Neuronal stem cell (in vitro differentiated cells): ENCODE measurements around the gene GUCA1A.

Source experiments
- DNase-seq: peaks from one replicate; pipeline ENCODE4 v3.0.0-alpha.2; 2013; ENCODE audit warnings: low spot score
- H2AFZ ChIP-seq: one replicate; pipeline ENCODE4 v1.6.1; 2013; ENCODE audit warnings: mild to moderate bottlenecking, low read length, inconsistent platforms
- H2AK5ac ChIP-seq: 2 replicates; pipeline ENCODE4 v1.6.1; 2013; ENCODE audit warnings: low read depth, mild to moderate bottlenecking, inconsistent platforms, low read length, moderate library complexity, mixed read lengths
- H2BK120ac ChIP-seq: 2 replicates; pipeline ENCODE4 v1.6.1; 2013; ENCODE audit warnings: low read depth, mild to moderate bottlenecking, inconsistent platforms, low read length, moderate library complexity, mixed read lengths
- H2BK12ac ChIP-seq: one replicate; pipeline ENCODE4 v1.6.1; 2013; ENCODE audit warnings: low read length, inconsistent platforms
- H2BK15ac ChIP-seq: 2 replicates; pipeline ENCODE4 v1.6.1; 2013; ENCODE audit warnings: mild to moderate bottlenecking, low read length, inconsistent platforms, mixed read lengths
- H2BK5ac ChIP-seq: one replicate; pipeline ENCODE4 v1.6.1; 2013; ENCODE audit warnings: inconsistent platforms, mild to moderate bottlenecking, low read length, moderate library complexity
- H3K14ac ChIP-seq: one replicate; pipeline ENCODE4 v1.6.1; 2013; ENCODE audit warnings: low read length, inconsistent platforms
- H3K18ac ChIP-seq: 2 replicates; pipeline ENCODE4 v1.6.1; 2013; ENCODE audit warnings: low read length, inconsistent platforms
- H3K23ac ChIP-seq: 2 replicates; pipeline ENCODE4 v1.6.1; 2013; ENCODE audit warnings: low read depth, mild to moderate bottlenecking, mixed read lengths, low read length, inconsistent platforms; ENCODE audit not compliant: poor library complexity
- H3K27ac ChIP-seq: replicated peaks from 3 replicates; pipeline ENCODE4 v1.5.1; 2013; ENCODE audit warnings: low read length, inconsistent platforms
- H3K27me3 ChIP-seq, 3 experiments: 2 replicates each; pipeline ENCODE4 v1.6.1; 2013; ENCODE audit warnings: low read length in 3 of 3, mild to moderate bottlenecking in 2 of 3, inconsistent platforms in 1 of 3, low read depth in 1 of 3, mixed read lengths in 1 of 3, moderate library complexity in 1 of 3; ENCODE audit not compliant: control insufficient read depth in 3 of 3, insufficient read depth in 3 of 3
- H3K36me3 ChIP-seq, 2 donors: replicated peaks in 1 of 2; 2 replicates each; pipeline ENCODE4 v1.6.1; 2013; ENCODE audit warnings: low read length in 2 of 2; ENCODE audit not compliant: control insufficient read depth in 2 of 2, insufficient read depth in 2 of 2
- H3K4ac ChIP-seq: 2 replicates; pipeline ENCODE4 v1.6.1; 2013; ENCODE audit warnings: inconsistent platforms, mild to moderate bottlenecking, low read length, moderate library complexity
- H3K4me1 ChIP-seq, 2 donors: 1 replicate in 1 of 2; 2 replicates in 1 of 2; pipeline ENCODE4 v1.6.1; 2013; ENCODE audit warnings: low read length in 2 of 2, low read depth in 1 of 2; ENCODE audit not compliant: control insufficient read depth in 2 of 2, insufficient read depth in 1 of 2
- H3K4me2 ChIP-seq: one replicate; pipeline ENCODE4 v1.6.1; 2013; ENCODE audit warnings: mild to moderate bottlenecking, low read length, inconsistent platforms; ENCODE audit not compliant: insufficient read depth, poor library complexity, severe bottlenecking
- H3K4me3 ChIP-seq, 2 donors: 2 replicates each; pipeline ENCODE4 v1.5.1; 2013; ENCODE audit warnings: low read length in 2 of 2, mild to moderate bottlenecking in 2 of 2, inconsistent platforms in 1 of 2, moderate library complexity in 1 of 2
- H3K79me1 ChIP-seq: one replicate; pipeline ENCODE4 v1.6.1; 2013; ENCODE audit warnings: low read depth, mild to moderate bottlenecking, inconsistent platforms, low read length, moderate library complexity
- H3K9ac ChIP-seq: one replicate; pipeline ENCODE4 v1.6.1; 2013; ENCODE audit warnings: mild to moderate bottlenecking, low read depth, low read length, inconsistent platforms; ENCODE audit not compliant: poor library complexity
- H3K9me3 ChIP-seq, 2 donors: replicated peaks in 1 of 2; 2 replicates each; pipeline versions ENCODE3 to v1.6.1; 2013; ENCODE audit warnings: low read length in 2 of 2, mild to moderate bottlenecking in 2 of 2, inconsistent platforms in 1 of 2, low read depth in 1 of 2, mixed read lengths in 1 of 2, moderate library complexity in 1 of 2; ENCODE audit not compliant: control insufficient read depth in 2 of 2, insufficient read depth in 1 of 2
- H4K8ac ChIP-seq: one replicate; pipeline ENCODE4 v1.6.1; 2013; ENCODE audit warnings: low read depth, mild to moderate bottlenecking, inconsistent platforms, low read length, moderate library complexity
- H4K91ac ChIP-seq: one replicate; pipeline ENCODE4 v1.6.1; 2013; ENCODE audit warnings: low read length, low read depth, mild to moderate bottlenecking, inconsistent platforms; ENCODE audit not compliant: poor library complexity
- WGBS, 2 donors: extraction: QIAGEN DNeasy Blood & Tissue Kit; methylation state at CpG; one replicate each; pipeline ENCODE4 v1.1.7; 2013; ENCODE audit warnings: missing lambda C conversion rate in 2 of 2, mixed read lengths in 1 of 2; ENCODE audit not compliant: insufficient read length in 2 of 2, insufficient replicate concordance in 1 of 2; ENCODE audit errors: extremely low coverage in 2 of 2; 5-methylcytosine and 5-hydroxymethylcytosine counted together

GUCA1A gene

DNA sequence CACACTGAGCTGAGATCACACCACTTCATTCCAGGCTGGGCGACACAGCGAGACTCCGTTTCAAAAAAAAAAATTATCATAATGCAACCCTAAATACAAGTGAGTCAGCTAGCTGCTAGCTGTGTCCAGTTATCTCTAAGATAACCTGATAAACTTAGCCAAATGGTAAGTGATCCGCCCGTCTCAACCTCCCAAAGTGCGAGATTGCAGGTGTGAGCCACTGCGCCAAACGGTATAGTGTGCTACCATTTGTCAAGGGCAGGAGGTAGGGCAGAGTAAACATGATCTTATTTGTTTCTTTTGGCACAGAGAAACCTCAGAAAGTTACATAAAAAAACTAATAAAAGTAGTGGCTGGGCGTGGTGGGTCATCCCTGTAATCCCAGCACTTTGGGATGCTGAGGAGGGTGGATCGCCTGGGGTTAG is 26.0 kb upstream of the GUCA1A start:
- Histone ChIP-seq H3K18ac (no peak overlapping the region), H3K9me3 (no peaks in the 10 kb centered on the region)

DNA sequence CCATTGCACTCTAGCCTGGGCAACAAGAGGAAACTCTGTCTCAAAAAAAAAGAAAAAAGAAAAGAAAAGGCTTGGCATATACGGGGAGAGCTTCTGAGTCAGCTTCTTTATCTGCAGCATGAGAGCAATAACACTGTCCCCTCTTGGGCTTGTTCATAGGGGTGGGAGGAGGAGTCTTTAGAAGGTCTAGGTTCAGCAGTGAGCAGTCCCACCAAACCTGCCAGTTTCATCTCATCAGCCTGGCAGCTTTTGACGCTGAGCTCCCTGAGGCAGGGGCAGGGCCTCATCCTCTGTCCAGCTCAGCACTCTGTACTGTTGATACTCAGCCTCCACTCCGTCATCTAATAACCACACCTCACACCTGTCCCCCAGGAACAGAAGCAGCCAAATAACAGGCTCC is 25.1 kb upstream of the GUCA1A start:
- Histone ChIP-seq H3K23ac (no peak overlapping the region), H3K9me3 (no peaks in the 10 kb centered on the region), H2BK5ac (no peak overlapping the region), H3K27ac (no peak overlapping the region), H2BK120ac (no peak overlapping the region), H4K8ac (no peak overlapping the region), H3K18ac (peak overlapping the region; percentile 2), H3K4me2 (no peak overlapping the region), H2AFZ (no peak overlapping the region), H4K91ac (no peak overlapping the region), H3K4ac (no peak overlapping the region), H2AK5ac (no peak overlapping the region), H2BK12ac (no peak overlapping the region), H3K4me3 (no peak overlapping the region), H3K9ac (no peak overlapping the region), H3K36me3 (no peaks in the 10 kb centered on the region), H3K14ac (no peak overlapping the region), H3K79me1 (no peaks in the 10 kb centered on the region), H2BK15ac (no peak overlapping the region), H3K27me3 (peaks cover under 1 to 21% (median 7%) of the 10 kb centered on the region in 3 experiments), H3K4me1 (peaks cover 0 to 8% of the 10 kb centered on the region in 2 donors)
- no CpG with 5 or more reads among the region's 3 CpGs for WGBS, 2 donors
- DNase-seq = no peak

More for the DNA sequence above, 26.0 kb upstream of the GUCA1A start:
- H3K36me3 ChIP-seq = no peaks in the 10 kb centered on the region
- H3K27me3 ChIP-seq = peaks cover 5 to 30% (median 15%) of the 10 kb centered on the region in 3 experiments
- H2BK5ac ChIP-seq = no peak overlapping the region
- no peak overlapping the region for H3K9ac ChIP-seq
- H2AK5ac ChIP-seq = no peak overlapping the region
- no CpG with 5 or more reads among the region's 10 CpGs for WGBS, 2 donors
- H3K4me3 ChIP-seq = no peak overlapping the region
- no peak overlapping the region for H2BK12ac ChIP-seq
- no peaks in the 10 kb centered on the region for H3K79me1 ChIP-seq
- no peak overlapping the region for H4K8ac ChIP-seq
- H3K4me2 ChIP-seq = no peak overlapping the region
- DNase-seq = no peak
- no peak overlapping the region for H3K14ac ChIP-seq
- H2BK120ac ChIP-seq = no peak overlapping the region
- no peak overlapping the region for H2AFZ ChIP-seq
- H2BK15ac ChIP-seq = no peak overlapping the region
- no peak overlapping the region for H3K4ac ChIP-seq
- peaks cover 2 to 12% of the 10 kb centered on the region in 2 donors for H3K4me1 ChIP-seq
- no peak overlapping the region for H3K27ac ChIP-seq
- no peak overlapping the region for H4K91ac ChIP-seq
- no peak overlapping the region for H3K23ac ChIP-seq

GRCh38 chr6:42150254-42150653 is 22.9 kb upstream of the GUCA1A start:
- Histone ChIP-seq H2BK120ac (no peak overlapping the region), H2AK5ac (no peak overlapping the region), H3K36me3 (no peaks in the 10 kb centered on the region), H2BK12ac (no peak overlapping the region), H3K9ac (no peak overlapping the region), H3K79me1 (no peaks in the 10 kb centered on the region), H3K4me1 (peaks cover 0 to 8% of the 10 kb centered on the region in 2 donors), H3K18ac (no peak overlapping the region), H3K9me3 (no peaks in the 10 kb centered on the region), H3K23ac (no peak overlapping the region), H3K4me3 (no peak overlapping the region), H2AFZ (no peak overlapping the region), H3K4ac (no peak overlapping the region), H4K8ac (no peak overlapping the region), H4K91ac (no peak overlapping the region), H2BK15ac (no peak overlapping the region), H3K27ac (no peak overlapping the region), H3K14ac (no peak overlapping the region), H3K27me3 (peaks cover 0 to 30% (median 2%) of the 10 kb centered on the region in 3 experiments), H2BK5ac (no peak overlapping the region), H3K4me2 (no peak overlapping the region)
- DNase-seq = no peak
- WGBS, 2 donors = no CpG with 5 or more reads among the region's 8 CpGs

DNA sequence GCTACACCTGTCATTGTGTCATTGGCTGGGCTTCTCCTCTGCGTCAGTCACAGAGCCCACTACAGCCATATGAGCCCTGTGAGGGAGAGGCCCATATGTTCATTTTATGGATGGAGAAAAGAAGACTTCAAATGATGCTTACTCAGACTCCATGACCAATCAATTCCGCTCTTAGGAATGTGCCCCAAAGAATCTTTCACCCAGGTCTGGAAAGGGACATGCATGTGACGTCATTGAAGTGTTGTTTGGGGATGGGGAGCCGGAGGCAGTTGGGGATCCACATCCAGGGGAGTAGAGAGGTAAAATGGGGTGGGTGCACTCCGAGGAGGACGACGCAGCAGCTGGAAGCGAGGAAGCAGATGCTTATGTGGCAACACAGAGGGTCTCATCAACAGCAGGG is 21.1 kb upstream of the GUCA1A start:
- H3K4me1 ChIP-seq = peaks cover 0 to 8% of the 10 kb centered on the region in 2 donors
- no peak overlapping the region for H4K91ac ChIP-seq
- H2BK120ac ChIP-seq = no peak overlapping the region
- no peak overlapping the region for H2BK15ac ChIP-seq
- no peaks in the 10 kb centered on the region for H3K9me3 ChIP-seq
- no peak overlapping the region for H2BK12ac ChIP-seq
- no peak overlapping the region for H4K8ac ChIP-seq
- H3K18ac ChIP-seq = no peak overlapping the region
- no peaks in the 10 kb centered on the region for H3K79me1 ChIP-seq
- peaks cover 0 to 34% (median 2%) of the 10 kb centered on the region in 3 experiments for H3K27me3 ChIP-seq
- H3K36me3 ChIP-seq = no peaks in the 10 kb centered on the region
- DNase-seq = no peak
- H3K14ac ChIP-seq = no peak overlapping the region
- H3K27ac ChIP-seq = no peak overlapping the region
- no peak overlapping the region for H3K4ac ChIP-seq
- H3K4me2 ChIP-seq = no peak overlapping the region
- no peak overlapping the region for H2AFZ ChIP-seq
- no peak overlapping the region for H3K23ac ChIP-seq
- H3K4me3 ChIP-seq = no peak overlapping the region
- WGBS, 2 donors = no CpG with 5 or more reads among the region's 8 CpGs
- H3K9ac ChIP-seq = no peak overlapping the region
- no peak overlapping the region for H2BK5ac ChIP-seq
- no peak overlapping the region for H2AK5ac ChIP-seq
